HG03175 (cell line): ENCODE measurements around the gene HCCS.

Experiments used
- ATAC-seq: cut with Tn5 transposase; IDR thresholded peaks from one replicate; pipeline ENCODE4 v1.9.1; 2021; ENCODE audit warnings: mild to moderate bottlenecking, moderate library complexity; ENCODE audit not compliant: unreplicated experiment

The HCCS gene

GRCh38 chrX:11111037-11111851 lies at the start of gene HCCS:
TSS of gene HCCS (plus strand) at chrX:11111332. CDS start at chrX:11112061, 729 bp downstream.
- peak; percentile 92 for ATAC-seq

- ATAC-seq: no peak
These were observed 46.9 kb upstream of the HCCS start for GRCh38 chrX:11064276-11064675.

- ATAC-seq: no peak
These were observed 46.1 kb upstream of the HCCS start for GRCh38 chrX:11064851-11065600.

GRCh38 chrX:11066812-11067211 lies 44.3 kb upstream of the HCCS start:
- ATAC-seq: no peak

GRCh38 chrX:11073381-11073780 lies 37.8 kb upstream of the HCCS start:
- no peak for ATAC-seq

GRCh38 chrX:11080741-11081305 lies 30.3 kb upstream of the HCCS start:
- ATAC-seq: no peak

- ATAC-seq: no peak
These were observed 29.6 kb upstream of the HCCS start for GRCh38 chrX:11081511-11081910.

GRCh38 chrX:11085305-11085704 lies 25.8 kb upstream of the HCCS start:
- ATAC-seq: no peak

- ATAC-seq: no peak
These were observed 21.3 kb upstream of the HCCS start for GRCh38 chrX:11089802-11090201.

- ATAC-seq: no peak
These were observed 13.2 kb upstream of the HCCS start for GRCh38 chrX:11097933-11098332.

GRCh38 chrX:11099465-11099864 lies 11.7 kb upstream of the HCCS start:
- no peak for ATAC-seq

- no peak for ATAC-seq
These were observed 10.7 kb upstream of the HCCS start for GRCh38 chrX:11100281-11101035.

- ATAC-seq: no peak
These were observed 8.1 kb upstream of the HCCS start for GRCh38 chrX:11103006-11103405.

GRCh38 chrX:11103751-11104150 lies 7.4 kb upstream of the HCCS start:
- ATAC-seq: no peak

- no peak for ATAC-seq
These were observed 6.1 kb upstream of the HCCS start for GRCh38 chrX:11105080-11105479.

- ATAC-seq: no peak
These were observed 2.7 kb upstream of the HCCS start for GRCh38 chrX:11108253-11108941.

- no peak for ATAC-seq
These were observed 1.2 kb upstream of the HCCS start for GRCh38 chrX:11109968-11110367.

GRCh38 chrX:11111947-11112346 lies 815 bp downstream of the HCCS start:
- no peak for ATAC-seq

- ATAC-seq: no peak
These were observed 2.6 kb downstream of the HCCS start for GRCh38 chrX:11113731-11114130.

- no peak for ATAC-seq
These were observed 6.6 kb downstream of the HCCS start for GRCh38 chrX:11117745-11118144.
